Activated CD4-positive, alpha-beta T cell treated with anti-CD3 and anti-CD28 coated beads, Interleukin-2, Interleukin-6, amounts not matched to agents 100 ng/mL and 50 ng/mL, durations not matched to agents 16 hours and 8 hours (primary cell): ENCODE data around the gene TUT4.
A peak's percentile ranks its signal among the peaks of the same experiment; 100 is the strongest.

Experiments used
- DNase-seq: peaks from one replicate; pipeline ENCODE4 v3.0.0-alpha.2; 2020

Gene TUT4

DNA sequence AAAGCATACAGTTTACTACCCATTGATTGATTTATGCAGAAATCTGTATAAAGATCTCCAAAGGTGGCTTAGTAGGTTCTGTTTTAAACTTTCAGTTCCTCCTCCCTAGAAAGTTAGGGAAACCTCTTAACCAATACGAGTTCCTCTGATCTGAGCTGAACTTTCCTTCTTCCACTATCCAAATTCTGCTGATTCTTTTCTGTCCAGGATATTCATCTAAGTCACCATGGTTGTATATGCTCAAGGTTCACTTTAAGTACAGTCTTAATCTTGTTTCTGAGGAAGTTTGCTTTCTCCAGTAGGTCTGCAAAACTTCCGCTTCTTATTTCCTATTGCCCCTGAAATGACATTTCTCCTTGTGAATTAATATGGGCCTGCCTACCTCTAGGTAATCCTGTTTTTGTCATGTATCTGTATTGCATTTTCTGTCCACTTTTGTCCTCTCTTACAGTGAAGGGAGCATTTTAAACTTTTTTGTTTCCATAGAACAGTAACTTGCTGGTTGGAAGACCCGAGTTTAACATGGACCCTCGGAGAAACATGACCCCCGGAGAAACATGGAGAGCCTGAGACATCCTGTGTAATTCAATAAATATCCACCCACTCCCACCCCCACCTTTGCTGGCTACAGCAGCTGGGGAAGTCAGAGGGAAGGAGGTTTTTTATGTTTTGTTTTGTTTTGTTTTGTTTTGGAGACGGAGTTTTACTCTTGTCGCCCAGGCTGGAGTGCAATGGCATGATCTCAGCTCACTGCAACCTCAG is 16.7 kb upstream of the TUT4 start:
- DNase-seq = no peak

DNA sequence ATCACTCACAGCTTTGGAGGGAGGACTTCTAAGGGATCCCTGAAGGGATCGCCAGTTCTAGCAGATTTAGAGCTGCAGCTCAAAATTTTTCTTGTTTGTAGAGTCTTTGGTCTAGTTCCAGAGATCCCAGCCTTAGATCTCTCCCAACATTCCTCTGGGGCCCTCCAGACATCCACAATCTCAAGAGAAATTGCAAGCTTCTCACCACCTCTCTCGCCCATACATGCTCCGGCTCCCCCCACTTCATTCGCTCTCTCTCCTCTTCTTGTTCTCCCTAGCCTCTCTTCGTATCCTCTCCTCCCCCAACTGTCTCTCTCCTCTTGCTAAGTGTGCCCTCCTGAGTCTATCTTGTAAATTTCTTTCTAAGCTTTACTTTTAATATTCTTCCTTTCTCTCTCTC is 15.1 kb upstream of the TUT4 start:
- no peak for DNase-seq

DNA sequence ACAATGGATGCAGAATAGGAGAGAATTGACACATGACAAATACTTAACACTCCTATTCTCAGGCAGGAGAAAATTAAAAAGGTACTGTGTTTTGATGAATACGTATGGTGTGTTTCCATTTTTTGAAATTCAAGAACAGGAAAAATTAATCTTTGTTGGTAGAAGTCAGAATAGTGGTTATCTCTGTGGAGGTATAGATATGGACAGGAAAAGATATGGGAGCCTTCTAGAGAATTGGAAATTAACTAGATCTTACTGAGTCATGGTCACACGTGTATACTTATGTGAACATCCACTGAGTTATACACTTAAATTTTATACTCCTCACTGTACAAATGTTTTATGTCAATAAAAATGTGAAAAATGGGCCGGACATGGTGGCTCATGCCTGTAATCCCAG is 9.9 kb upstream of the TUT4 start:
- DNase-seq = no peak

DNA sequence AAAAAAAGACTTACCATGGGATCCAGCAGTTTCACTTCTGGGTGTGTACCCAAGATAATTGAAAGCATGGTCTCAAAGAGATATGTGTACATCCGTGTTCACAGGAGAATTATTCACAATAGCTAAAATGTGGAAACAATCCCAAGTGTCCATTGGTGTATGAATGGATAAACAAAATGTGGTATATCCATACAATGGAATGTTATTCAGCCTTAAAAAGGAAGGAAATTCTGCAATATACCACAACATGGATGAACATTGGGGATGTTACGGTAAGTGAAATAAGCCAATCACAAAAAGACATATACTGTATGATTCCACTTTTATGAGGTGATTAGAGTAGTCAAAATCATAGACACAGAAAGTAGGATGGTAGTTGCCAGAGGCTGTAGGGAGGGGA is 7.0 kb upstream of the TUT4 start:
- no peak for DNase-seq

DNA sequence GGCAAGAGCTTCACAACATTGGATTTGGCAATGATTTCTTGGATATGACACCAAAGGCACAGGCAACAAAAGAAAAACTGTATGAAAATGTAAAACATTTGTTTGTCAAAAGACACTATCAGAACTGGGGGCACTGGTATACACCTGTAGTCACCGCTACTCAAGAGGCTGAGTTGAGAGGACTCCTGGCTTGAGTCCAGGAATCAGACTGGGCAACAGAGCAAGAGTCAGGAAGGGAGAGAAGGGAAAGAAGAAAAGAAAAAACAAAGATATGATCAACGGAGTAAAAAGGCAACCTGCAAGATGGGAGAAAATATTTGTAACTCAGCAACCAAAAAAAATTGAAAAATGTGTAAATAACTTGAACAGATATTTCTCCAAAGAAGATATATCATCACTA is 6.0 kb upstream of the TUT4 start:
- DNase-seq = no peak

DNA sequence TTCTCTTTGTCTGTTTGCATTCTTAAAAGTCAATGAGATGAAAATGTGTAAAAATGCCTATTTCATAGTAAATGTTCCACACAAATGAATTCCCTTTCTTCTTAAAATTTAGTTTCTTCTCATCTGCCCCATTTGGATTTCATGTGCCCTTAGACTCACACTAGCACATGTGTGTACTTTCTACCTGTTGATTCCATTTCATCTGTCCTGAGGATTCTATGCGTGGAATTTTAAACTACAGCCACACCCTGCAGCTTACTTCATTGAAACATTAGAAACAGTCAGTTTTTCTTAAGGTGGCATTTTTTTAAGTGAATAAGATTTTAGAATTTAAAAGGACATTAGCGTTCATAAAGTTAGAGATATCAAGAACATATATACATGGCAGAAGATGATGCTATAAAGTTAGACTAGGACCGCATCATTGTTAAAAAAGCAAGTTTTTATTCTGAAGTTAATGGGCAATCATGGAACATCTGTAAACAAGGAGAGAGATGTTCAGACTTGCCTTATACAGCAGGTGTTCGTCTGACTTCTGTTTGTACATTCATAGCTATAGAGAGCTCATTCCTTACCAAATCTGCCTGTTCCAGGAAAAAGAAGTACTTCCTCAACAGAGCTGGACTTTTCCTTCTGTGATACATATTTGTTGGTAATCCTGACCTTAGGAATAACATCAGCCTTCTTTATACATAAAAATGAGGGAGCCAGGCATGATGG is 3.9 kb upstream of the TUT4 start:
- DNase-seq = no peak

DNA sequence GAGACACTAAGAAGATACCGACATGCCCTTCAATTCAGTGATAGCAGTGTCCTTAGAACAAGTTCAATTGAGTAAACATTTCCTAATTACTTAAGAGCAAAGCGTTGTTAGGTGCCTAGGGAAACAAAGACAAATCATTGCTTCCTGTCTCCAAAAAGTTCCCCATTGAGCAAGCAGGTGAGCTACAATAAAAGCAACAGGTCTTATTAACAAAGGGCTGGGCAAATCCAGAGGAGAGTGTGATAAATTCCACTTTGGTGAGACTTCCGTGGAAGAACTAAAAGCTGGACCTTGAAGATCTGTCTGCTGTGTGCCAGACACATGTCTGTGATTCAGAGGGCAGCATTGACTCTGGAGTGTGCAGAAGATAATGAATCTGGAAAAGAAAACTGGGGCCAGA is 1.9 kb upstream of the TUT4 start:
- DNase-seq = no peak

DNA sequence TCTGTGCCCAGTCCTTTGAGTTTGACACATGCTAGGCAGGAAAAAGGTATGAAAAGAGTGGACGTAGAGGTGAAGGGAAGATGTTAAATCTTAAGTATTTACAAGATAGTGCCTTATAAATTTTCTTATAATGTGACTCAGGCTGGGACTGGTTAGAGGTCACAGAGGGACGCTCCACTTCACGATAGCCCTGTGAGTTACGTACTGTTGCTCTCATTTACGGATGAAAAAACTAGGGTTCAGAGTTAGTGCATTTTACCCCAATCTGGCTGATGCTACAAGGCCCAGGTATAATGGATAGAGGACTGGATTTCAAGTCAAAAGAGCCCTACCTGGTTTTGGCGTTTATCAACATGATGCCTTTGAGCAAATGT is 1.4 kb upstream of the TUT4 start:
- DNase-seq = no peak

DNA sequence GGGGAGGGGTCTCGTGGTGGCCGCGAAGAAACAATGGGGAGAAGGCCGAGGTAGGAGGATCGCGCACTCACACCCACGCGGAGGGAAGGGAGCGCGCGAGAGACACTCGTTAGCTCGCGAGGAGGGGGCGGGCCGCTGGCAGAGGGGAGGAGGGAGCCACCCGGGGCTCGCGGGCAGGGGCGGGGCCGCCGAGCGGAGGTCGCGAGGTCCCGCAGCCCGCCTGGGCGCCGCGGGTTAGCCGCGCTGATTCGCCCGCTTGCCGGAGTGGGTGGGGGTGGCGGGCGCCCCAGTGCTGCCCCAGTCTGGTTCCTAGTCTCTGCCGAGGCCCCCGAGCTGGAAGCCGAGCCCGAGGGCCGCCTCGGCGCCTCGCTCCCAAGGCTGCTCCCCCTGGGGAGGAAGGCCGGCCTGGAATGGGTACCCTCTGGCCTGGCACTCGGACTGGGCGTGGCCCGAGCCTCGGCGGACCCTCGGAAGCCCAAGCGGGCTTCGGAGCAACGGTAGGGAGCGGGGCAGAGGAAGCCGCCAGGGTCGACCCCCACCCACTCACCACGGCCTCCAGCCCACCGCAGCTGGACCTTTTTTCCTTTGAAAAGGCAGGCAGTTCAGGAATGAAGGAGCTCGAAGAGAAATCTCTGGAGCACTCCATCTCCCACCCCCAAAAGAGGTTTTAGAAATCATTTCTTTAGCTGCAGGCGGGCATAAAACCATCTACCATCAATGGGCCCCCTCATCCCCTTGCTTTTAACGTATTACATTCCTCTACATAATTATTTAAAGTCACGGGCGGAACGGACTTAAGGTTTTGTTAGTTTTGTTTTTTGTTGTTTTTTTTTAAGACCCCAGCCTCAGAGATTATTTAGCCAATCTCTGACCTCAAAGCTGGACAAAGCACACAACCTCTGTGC is 722 bp upstream of the TUT4 start:
- peak; percentile 88 for DNase-seq

DNA sequence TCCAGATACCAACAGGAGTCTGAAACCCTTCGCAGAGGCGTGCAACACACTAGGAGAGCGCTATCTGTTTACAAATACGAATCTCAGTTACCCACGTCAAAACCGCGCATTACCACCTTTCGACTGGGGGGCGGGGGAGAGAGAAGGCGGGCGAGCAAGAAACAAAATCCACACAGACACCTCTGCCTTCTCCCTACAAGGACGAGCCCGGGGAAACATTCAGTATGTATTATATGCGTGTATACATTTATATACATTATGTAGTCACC is 722 bp downstream of the TUT4 start:
- peak; percentile 77 for DNase-seq

DNA sequence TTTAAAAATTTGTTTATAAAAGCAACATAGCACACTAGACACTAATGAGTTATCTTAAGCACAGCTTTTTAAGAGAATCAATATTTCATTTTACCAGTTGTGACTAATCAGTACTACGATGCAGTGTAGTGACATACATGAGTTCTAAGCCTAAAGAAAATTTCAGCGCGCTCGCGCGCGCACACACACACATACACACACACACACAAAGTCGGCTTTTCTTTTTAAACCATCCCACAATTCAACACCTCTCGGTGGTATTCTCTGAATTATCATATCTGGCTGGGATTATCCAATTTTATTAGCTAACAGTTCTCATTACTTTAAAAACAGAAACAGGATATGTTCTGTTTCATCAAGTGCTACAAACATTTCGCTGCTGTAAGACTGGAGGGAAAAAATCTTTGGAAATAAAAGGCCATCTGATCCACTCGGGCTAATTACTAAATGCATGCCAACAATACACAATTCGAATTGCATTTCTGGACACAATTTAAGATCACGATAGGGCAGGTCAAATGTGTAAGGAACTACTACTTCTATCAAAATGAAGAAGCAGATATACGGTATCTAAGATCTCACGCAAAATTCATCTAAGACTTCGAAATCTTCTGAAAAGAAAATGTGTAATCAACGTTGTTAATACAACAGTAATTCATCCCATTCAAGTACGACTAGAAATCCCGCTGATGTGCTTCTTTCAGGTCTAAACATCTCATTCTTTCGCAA is 1.2 kb downstream of the TUT4 start:
- peak; percentile 45 for DNase-seq

DNA sequence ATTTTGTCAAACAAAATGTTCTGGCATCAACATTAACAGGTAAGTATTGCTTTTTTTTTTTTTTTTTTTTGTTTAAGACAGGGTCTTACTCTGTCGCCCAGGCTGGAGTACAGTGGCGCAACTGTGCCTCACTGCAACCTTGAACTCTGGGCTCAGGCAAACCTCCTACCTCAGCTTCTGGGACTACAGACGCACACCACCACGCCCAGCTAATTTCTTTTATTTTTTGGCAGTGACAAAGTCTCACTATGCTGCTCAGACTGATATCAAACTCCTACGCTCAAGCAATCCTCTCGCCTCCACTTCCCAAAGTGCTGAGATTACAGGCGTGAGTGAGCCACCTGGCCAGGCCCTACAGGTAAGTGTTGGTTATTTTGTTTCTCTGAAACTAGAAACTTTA is 2.4 kb downstream of the TUT4 start:
- no peak for DNase-seq

DNA sequence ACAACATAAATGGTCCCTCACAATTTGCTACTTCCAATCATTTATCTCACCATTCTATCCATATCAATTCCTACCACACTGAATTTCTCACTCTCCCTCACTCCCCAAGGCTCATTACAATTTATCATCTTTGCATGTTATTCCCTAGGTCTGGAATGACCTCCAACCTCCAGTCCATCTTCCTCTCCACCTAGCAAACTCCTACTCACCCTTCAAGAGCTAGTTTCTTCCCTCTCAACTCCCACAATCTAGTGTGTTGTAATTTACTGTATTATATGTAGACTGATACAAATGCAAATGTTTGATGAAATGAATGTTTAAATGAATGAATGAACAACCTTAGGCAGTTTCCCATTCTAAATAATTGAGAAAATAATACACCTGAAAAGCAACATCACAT is 3.6 kb downstream of the TUT4 start:
- no peak for DNase-seq

DNA sequence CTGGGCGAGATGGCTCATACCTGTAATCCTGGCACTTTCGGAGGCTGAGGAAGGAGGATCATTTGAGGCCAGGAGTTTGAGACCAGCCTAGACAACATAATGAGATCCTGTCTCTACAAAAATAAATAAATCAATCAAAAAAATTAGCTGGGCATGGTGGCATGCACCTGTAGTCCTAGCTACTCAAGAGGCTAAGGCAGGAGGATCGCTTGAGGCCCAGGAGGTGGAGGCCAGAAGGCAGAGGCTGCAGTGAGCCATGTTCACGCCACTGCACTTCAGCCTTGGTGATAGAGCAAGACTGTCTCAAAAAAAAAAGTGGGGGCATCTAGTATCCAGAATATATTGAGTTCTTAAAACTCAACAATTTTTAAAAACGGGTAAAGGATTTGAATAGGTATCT is 6.0 kb downstream of the TUT4 start:
- DNase-seq = no peak

DNA sequence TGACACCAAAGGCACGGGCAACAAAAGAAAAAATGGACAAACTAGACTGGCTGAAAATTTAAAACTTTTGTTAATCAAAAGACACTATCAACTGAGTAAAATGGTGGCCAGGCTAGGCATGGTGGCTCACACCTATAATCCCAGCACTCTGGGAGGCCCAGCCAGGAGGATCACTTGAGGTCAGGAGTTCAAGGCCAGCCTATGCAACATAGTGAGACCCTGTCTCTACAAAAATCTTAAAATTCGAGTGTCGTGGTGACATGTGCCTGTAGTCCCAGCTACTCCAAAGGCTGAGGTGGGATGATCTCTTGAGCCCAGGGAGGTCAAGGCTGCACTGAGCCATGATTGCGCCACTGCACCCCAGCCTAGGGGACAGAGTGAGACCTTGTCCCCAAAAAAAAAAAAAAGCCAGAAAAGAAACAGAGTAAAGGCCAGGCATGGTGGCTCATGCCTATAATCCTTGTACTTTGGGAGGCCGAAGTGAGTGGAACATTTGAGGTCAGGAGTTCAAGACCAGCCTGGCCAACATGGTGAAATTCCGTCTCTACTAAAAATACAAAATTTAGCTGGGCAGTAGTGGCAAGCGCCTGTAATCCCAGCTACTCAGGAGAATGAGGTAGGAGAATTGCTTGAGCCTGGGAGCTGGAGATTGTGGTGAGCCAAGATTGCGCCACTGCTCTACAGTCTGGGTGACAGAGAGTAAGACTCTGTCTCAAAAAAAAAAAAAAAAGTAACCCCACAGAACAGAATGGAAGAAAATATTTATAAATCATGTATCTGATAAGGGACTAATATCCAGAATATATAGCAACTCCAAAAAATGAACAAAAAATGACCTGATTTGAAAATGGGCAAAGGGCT is 8.0 kb downstream of the TUT4 start:
- no peak for DNase-seq

DNA sequence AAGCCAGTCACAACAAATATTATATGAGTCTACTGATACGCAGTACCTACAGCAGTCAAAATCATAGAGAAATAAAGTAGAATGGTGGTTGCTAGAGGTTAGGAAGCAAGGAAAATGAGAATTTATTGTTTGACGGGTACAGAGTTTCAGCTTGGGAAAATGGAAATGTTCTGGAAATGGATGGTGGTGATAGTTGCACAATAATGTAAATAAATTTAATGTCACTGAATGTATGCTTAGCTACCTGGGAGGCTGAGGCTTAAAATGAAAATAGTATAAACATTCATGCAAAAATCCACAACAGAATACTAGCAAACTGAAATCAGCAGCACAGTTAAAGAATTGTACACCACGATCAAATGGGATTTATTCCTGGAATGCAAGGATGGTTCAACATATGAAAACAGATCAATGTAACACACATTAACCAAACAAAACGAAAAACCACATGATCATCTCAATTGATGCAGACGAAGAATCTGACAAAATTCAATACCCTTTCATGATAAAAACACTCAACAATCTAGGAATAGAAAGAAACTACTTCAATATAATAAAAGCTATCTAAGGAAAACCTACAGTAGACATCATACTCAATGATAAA is 10.7 kb downstream of the TUT4 start:
- DNase-seq = no peak

DNA sequence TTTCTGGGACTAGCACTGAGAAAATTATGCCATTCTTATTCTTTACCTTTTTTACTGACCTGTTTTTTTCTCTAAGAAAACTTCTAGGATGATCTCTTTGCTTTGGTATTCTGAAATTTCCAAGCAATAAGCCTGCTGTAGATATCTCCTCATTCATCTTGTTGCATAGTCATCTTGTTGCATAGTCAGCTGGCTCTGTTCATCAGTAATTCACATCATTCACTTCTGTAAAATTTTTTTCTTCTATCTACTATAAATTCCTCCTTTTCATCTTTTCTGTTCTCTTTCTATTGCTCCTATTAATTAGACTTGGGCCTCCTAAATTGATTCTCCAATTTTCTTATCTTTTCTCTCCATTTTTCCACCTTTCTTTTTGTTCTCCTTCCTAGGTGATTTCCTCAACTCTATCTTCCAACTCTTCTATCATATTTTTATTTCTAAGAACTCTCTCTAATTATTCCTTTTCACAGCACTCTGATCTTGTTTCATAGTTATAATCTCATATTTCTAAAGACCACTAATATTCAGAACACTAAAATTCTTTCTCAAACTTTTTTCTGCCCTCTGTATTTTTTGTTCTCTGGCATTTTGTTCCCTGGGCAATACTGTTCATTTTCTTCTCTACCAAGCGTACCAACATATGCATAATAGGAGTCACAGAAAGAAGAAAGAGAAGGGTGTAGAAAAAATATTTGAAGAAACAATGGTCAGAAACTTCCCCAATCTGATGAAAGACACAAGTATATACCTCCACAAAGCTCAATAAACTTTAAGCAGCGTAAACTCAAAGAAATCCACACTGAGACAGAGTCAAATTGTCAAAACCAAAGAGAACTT is 17.7 kb downstream of the TUT4 start:
- no peak for DNase-seq

DNA sequence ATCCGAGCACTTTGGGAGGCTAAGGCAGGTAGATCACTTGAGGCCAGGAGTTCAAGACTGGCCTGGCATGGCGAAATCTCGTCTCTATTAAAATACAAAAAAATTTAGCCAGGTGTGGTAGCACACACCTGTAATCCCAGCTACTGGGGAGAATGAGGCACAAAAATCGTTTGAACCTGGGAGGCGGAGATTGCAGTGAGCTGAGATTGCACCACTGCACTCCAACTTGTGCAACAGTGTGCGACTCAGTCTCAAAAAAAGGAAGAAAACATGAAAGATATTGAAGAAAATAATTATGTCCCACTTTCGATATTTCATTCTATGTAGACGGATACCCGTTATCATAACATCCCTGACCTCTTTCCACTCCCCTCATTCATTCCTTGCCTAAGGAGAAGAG is 19.2 kb downstream of the TUT4 start:
- DNase-seq = no peak

DNA sequence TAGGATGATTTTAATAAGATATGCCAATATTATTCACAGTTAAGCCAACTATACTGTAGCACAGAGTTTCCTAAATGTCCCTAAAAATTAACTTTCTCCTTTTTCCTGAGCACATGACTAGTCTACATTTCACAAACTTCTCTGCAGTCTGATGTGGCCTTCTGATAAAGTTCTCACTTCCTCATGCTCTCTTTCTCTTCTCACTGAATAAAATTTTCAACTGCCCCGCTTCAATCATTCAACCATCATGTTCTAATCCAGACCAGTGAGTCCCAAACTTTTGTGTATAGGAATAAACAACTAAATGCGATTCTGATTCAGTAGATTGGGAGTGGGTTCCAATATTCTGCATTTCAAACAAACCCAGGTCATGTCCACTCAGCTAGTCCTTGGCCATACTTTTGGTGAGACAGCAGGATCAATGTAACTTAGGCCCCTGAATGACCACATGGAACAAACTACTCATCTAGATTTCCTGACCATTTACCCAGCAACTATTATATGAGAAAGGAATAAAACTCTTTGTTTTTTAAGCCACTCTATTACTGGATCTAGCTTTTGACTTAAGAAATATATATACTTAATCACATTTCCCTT is 20.1 kb downstream of the TUT4 start:
- no peak for DNase-seq

DNA sequence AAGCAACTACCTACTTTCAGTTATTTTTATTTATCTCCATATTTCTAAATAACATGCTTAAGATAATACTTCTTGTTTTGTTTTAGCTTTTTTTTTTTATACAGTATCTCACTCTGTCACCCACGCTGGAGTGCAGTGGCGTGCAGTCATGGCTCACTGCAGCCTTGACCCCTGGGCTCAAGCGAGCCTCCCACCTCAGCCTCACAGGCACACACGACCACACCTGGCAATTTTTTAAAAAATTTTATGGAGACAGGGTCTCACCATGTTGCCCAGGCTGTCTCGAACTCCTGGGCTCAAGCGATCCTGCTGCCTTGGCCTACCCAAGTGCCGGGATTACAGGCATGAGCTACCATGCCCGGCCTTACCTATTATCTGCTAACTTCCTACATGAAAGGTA is 20.6 kb downstream of the TUT4 start:
- no peak for DNase-seq
